CD4-positive, alpha-beta T cell treated with Interleukin-2 at 100 ng/mL for 4 hours (primary cell): ENCODE data around the gene ERP27.

Experiments
- DNase-seq: peaks from one replicate; pipeline ENCODE4 v3.0.0-alpha.2; 2020; ENCODE audit warnings: low spot score

The ERP27 gene

GRCh38 chr12:14938301-14938700, at the start of gene ERP27:
Gene ERP27, minus strand, starts transcription at chr12:14938537. Its CDS starts 29 bp downstream, at chr12:14938508.
- no peak for DNase-seq

- DNase-seq: no peak
These were observed 49.7 kb upstream of the ERP27 start for GRCh38 chr12:14988035-14988434.

GRCh38 chr12:14986449-14986848, 48.1 kb upstream of the ERP27 start:
- no peak for DNase-seq

GRCh38 chr12:14984766-14985285, 46.5 kb upstream of the ERP27 start:
- DNase-seq: no peak

GRCh38 chr12:14984036-14984435, 45.7 kb upstream of the ERP27 start:
- no peak for DNase-seq

- DNase-seq: no peak
These were observed 44.7 kb upstream of the ERP27 start for GRCh38 chr12:14982991-14983390.

GRCh38 chr12:14982562-14982961, 44.2 kb upstream of the ERP27 start:
- DNase-seq: no peak

- DNase-seq: no peak
These were observed 42.7 kb upstream of the ERP27 start for GRCh38 chr12:14981049-14981448.

- DNase-seq: no peak
These were observed 41.1 kb upstream of the ERP27 start for GRCh38 chr12:14979468-14979867.

GRCh38 chr12:14976658-14977057, 38.3 kb upstream of the ERP27 start:
- no peak for DNase-seq

- DNase-seq: no peak
These were observed 37.1 kb upstream of the ERP27 start for GRCh38 chr12:14975457-14975856.

GRCh38 chr12:14974633-14975032, 36.3 kb upstream of the ERP27 start:
- no peak for DNase-seq

- DNase-seq: no peak
These were observed 34.5 kb upstream of the ERP27 start, which contains the start of gene PDE6H for GRCh38 chr12:14972816-14973215. Gene PDE6H, plus strand, starts transcription at chr12:14973042. Its CDS starts 4,971 bp downstream, at chr12:14978013.

GRCh38 chr12:14970473-14970872, 32.1 kb upstream of the ERP27 start:
- DNase-seq: no peak

GRCh38 chr12:14968478-14968877, 30.1 kb upstream of the ERP27 start:
- no peak for DNase-seq

GRCh38 chr12:14965221-14965620, 26.9 kb upstream of the ERP27 start:
- no peak for DNase-seq

GRCh38 chr12:14964406-14964805, 26.1 kb upstream of the ERP27 start:
- DNase-seq: no peak

- no peak for DNase-seq
These were observed 25.2 kb upstream of the ERP27 start for GRCh38 chr12:14963520-14963919.

GRCh38 chr12:14962797-14963196, 24.5 kb upstream of the ERP27 start:
- DNase-seq: no peak

GRCh38 chr12:14962153-14962539, 23.8 kb upstream of the ERP27 start:
- no peak for DNase-seq

- DNase-seq: peak; percentile 93
These were observed 23.3 kb upstream of the ERP27 start, which contains the start of gene ARHGDIB for GRCh38 chr12:14961466-14962152. Gene ARHGDIB, minus strand, starts transcription at chr12:14961601. Its CDS starts 10,889 bp downstream, at chr12:14950712.

GRCh38 chr12:14960548-14961465, 22.5 kb upstream of the ERP27 start:
- peak; percentile 75 for DNase-seq
